ENCODE data around the gene GPR132. TPM values are rescaled to one million over a fixed set of nuclear protein-coding genes. Genes with fewer than 3 reads are reported as not detected.
"Not testable (repeated sequence)": the region's sequence is repeated elsewhere in the genome, so short reads cannot be mapped to it uniquely, and the experiment has no call there.

The GPR132 gene
- total RNA-seq, 2 experiments from 2014 or later: 47.4 to 49.4 TPM

GRCh38 chr14:105033412-105033900 lies 31.8 kb downstream of the GPR132 start:
- DNase-seq; H3K36me3 Mint-ChIP-seq; H3K9me3 Mint-ChIP-seq (ENCODE audit: low read depth): not testable (repeated sequence)
- peaks cover 15% of the 10 kb centered on the region for H3K4me1 Mint-ChIP-seq
- H3K27me3 Mint-ChIP-seq: peaks cover 12% of the 10 kb centered on the region
- peak overlapping the region; percentile 73 for H3K27ac Mint-ChIP-seq
- H3K4me3 Mint-ChIP-seq: peak overlapping the region; percentile 79
- CTCF ChIA-PET: interaction anchor here (1.1 to 4.1 kb wide), 4 partner anchors 12 to 70 kb away, joined by 3 to 32 read pairs (median 4); no protein-coding TSS in a partner anchor
- peak; percentile 42 for ATAC-seq

- H3K36me3 Mint-ChIP-seq; H3K9me3 Mint-ChIP-seq (ENCODE audit: low read depth); H3K27ac Mint-ChIP-seq; DNase-seq; ATAC-seq: not testable (repeated sequence)
- CTCF ChIA-PET: interaction anchor here (1.2 to 3.7 kb wide), 4 partner anchors 13 to 58 kb away, joined by 3 to 27 read pairs (median 4); no protein-coding TSS in a partner anchor
- Mint-ChIP-seq H3K4me3 (peak overlapping the region; percentile 79), H3K27me3 (peaks cover 12% of the 10 kb centered on the region), H3K4me1 (peaks cover 15% of the 10 kb centered on the region)
Measured at GRCh38 chr14:105032451-105032901, 32.8 kb downstream of the GPR132 start.

GRCh38 chr14:105030836-105031396 lies 34.3 kb downstream of the GPR132 start:
- no peak overlapping the region for H3K27ac Mint-ChIP-seq
- H3K27me3 Mint-ChIP-seq: peaks cover 12% of the 10 kb centered on the region
- no peak overlapping the region for H3K4me3 Mint-ChIP-seq
- no peak for DNase-seq
- H3K9me3 Mint-ChIP-seq (ENCODE audit: low read depth): no peaks in the 10 kb centered on the region
- ATAC-seq: no peak
- peaks cover 27% of the 10 kb centered on the region for H3K4me1 Mint-ChIP-seq
- peaks cover 13% of the 10 kb centered on the region for H3K36me3 Mint-ChIP-seq
- CTCF ChIA-PET: interaction anchor here (3.7 kb wide), 1 partner anchor 15 kb away, joined by 27 read pairs; no protein-coding TSS in a partner anchor

- peaks cover 12% of the 10 kb centered on the region for H3K27me3 Mint-ChIP-seq
- H3K4me3 Mint-ChIP-seq: no peak overlapping the region
- DNase-seq (no peak), ATAC-seq (no peak)
- no peaks in the 10 kb centered on the region for H3K9me3 Mint-ChIP-seq (ENCODE audit: low read depth)
- no peak overlapping the region for H3K27ac Mint-ChIP-seq
- CTCF ChIA-PET: interaction anchor here (3.7 kb wide), 1 partner anchor 15 kb away, joined by 27 read pairs; no protein-coding TSS in a partner anchor
- H3K36me3 Mint-ChIP-seq: peaks cover 13% of the 10 kb centered on the region
- peaks cover 33% of the 10 kb centered on the region for H3K4me1 Mint-ChIP-seq
Measured at GRCh38 chr14:105030194-105030593, 35.0 kb downstream of the GPR132 start.

- Mint-ChIP-seq H3K4me3 (no peak overlapping the region), H3K4me1 (peaks cover 39% of the 10 kb centered on the region), H3K36me3 (peaks cover 13% of the 10 kb centered on the region), H3K27ac (no peak overlapping the region), H3K9me3 (ENCODE audit: low read depth) (no peaks in the 10 kb centered on the region), H3K27me3 (peaks cover 12% of the 10 kb centered on the region)
- DNase-seq: no peak
- ATAC-seq: no peak
- CTCF ChIA-PET: interaction anchor here (0.6 to 3.7 kb wide), 2 partner anchors 10 to 16 kb away, joined by 3 to 27 read pairs; no protein-coding TSS in a partner anchor
Measured at GRCh38 chr14:105029402-105029801, 35.8 kb downstream of the GPR132 start.

- Mint-ChIP-seq H3K36me3 (peaks cover 10% of the 10 kb centered on the region), H3K27ac (no peak overlapping the region), H3K27me3 (peaks cover 7% of the 10 kb centered on the region), H3K4me3 (no peak overlapping the region), H3K9me3 (ENCODE audit: low read depth) (no peaks in the 10 kb centered on the region), H3K4me1 (peaks cover 42% of the 10 kb centered on the region)
- CTCF ChIA-PET: interaction anchor here (1.8 to 2.4 kb wide), 2 partner anchors 16 to 17 kb away, joined by 4 to 18 read pairs; no protein-coding TSS in a partner anchor
- ATAC-seq: no peak
- no peak for DNase-seq
Measured at GRCh38 chr14:105028251-105028927, 36.8 kb downstream of the GPR132 start.

- ATAC-seq; H3K27ac Mint-ChIP-seq; H3K27me3 Mint-ChIP-seq; H3K9me3 Mint-ChIP-seq (ENCODE audit: low read depth); DNase-seq; H3K4me3 Mint-ChIP-seq; H3K36me3 Mint-ChIP-seq: not testable (repeated sequence)
- CTCF ChIA-PET: interaction anchor here (1.0 to 2.4 kb wide), 3 partner anchors 9 to 18 kb away, joined by 4 to 18 read pairs (median 4); no protein-coding TSS in a partner anchor
- H3K4me1 Mint-ChIP-seq: peaks cover 43% of the 10 kb centered on the region
Measured at GRCh38 chr14:105027718-105028117, 37.5 kb downstream of the GPR132 start.

GRCh38 chr14:105026802-105027563 lies 38.2 kb downstream of the GPR132 start:
- ATAC-seq: no peak
- Mint-ChIP-seq H3K27ac (peak overlapping the region; percentile 92), H3K36me3 (peaks cover 10% of the 10 kb centered on the region), H3K4me1 (peaks cover 42% of the 10 kb centered on the region), H3K4me3 (no peak overlapping the region), H3K9me3 (ENCODE audit: low read depth) (no peaks in the 10 kb centered on the region), H3K27me3 (no peaks in the 10 kb centered on the region)
- CTCF ChIA-PET: interaction anchor here (1.0 to 4.4 kb wide), 7 partner anchors 8 to 42 kb away, joined by 3 to 39 read pairs (median 4); no protein-coding TSS in a partner anchor
- DNase-seq: no peak

GRCh38 chr14:105026033-105026785 lies 39.0 kb downstream of the GPR132 start:
- H3K4me1 Mint-ChIP-seq: peaks cover 47% of the 10 kb centered on the region
- DNase-seq (no peak), ATAC-seq (peak; percentile 52)
- peak overlapping the region; percentile 34 for H3K4me3 Mint-ChIP-seq
- H3K9me3 Mint-ChIP-seq (ENCODE audit: low read depth): no peaks in the 10 kb centered on the region
- H3K36me3 Mint-ChIP-seq: peaks cover 10% of the 10 kb centered on the region
- H3K27me3 Mint-ChIP-seq: no peaks in the 10 kb centered on the region
- peak overlapping the region; percentile 92 for H3K27ac Mint-ChIP-seq
- CTCF ChIA-PET: interaction anchor here (0.8 to 4.4 kb wide), 10 partner anchors 9 to 258 kb away, joined by 3 to 39 read pairs (median 3); partner anchors contain the start of gene GPR132

- H3K4me3 Mint-ChIP-seq: no peak overlapping the region
- H3K4me1 Mint-ChIP-seq: peaks cover 47% of the 10 kb centered on the region
- CTCF ChIA-PET: interaction anchor here (0.9 to 4.4 kb wide), 7 partner anchors 10 to 65 kb away, joined by 3 to 39 read pairs (median 3); partner anchors contain the start of gene GPR132
Measured at GRCh38 chr14:105025429-105025828, 39.8 kb downstream of the GPR132 start.

GRCh38 chr14:105023791-105024480 lies 41.3 kb downstream of the GPR132 start:
- DNase-seq (no peak), ATAC-seq (no peak)
- CTCF ChIA-PET: interaction anchor here (4.4 kb wide), 1 partner anchor 22 kb away, joined by 39 read pairs; no protein-coding TSS in a partner anchor
- H3K9me3 Mint-ChIP-seq (ENCODE audit: low read depth): no peaks in the 10 kb centered on the region
- peak overlapping the region; percentile 68 for H3K27ac Mint-ChIP-seq
- no peak overlapping the region for H3K4me3 Mint-ChIP-seq
- no peaks in the 10 kb centered on the region for H3K27me3 Mint-ChIP-seq
- peaks cover 24% of the 10 kb centered on the region for H3K36me3 Mint-ChIP-seq
- peaks cover 56% of the 10 kb centered on the region for H3K4me1 Mint-ChIP-seq

More at GRCh38 chr14:105025429-105025828, 39.8 kb downstream of the GPR132 start:
- Mint-ChIP-seq H3K36me3 (peaks cover 10% of the 10 kb centered on the region), H3K9me3 (ENCODE audit: low read depth) (no peaks in the 10 kb centered on the region), H3K27ac (peak overlapping the region; percentile 92), H3K27me3 (no peaks in the 10 kb centered on the region)
- ATAC-seq: no peak
- no peak for DNase-seq

- Mint-ChIP-seq H3K4me3 (no peak overlapping the region), H3K27ac (peak overlapping the region; percentile 68), H3K4me1 (peaks cover 64% of the 10 kb centered on the region), H3K9me3 (ENCODE audit: low read depth) (no peaks in the 10 kb centered on the region), H3K36me3 (peaks cover 29% of the 10 kb centered on the region), H3K27me3 (no peaks in the 10 kb centered on the region)
- DNase-seq (no peak), ATAC-seq (no peak)
- CTCF ChIA-PET: interaction anchor here (1.1 to 4.4 kb wide), 2 partner anchors 22 to 48 kb away, joined by 3 to 39 read pairs; no protein-coding TSS in a partner anchor
Measured at GRCh38 chr14:105023144-105023543, 42.1 kb downstream of the GPR132 start.

Data from activated CD8-positive, alpha-beta memory T cell treated with anti-CD3 and anti-CD28 coated beads, Interleukin-2, amount 10 ng/mL, durations not matched to agents 7 days and 5 days (primary cell).